H54 (cell line): Measurements from ENCODE around the gene NT5M.

Source experiments
- DNase-seq: peaks from one replicate; pipeline ENCODE4 v3.0.0; 2011; ENCODE audit warnings: low spot score, mixed read lengths; ENCODE audit not compliant: insufficient read length
- FAIRE-seq: peaks from 3 replicates; lab custom pipeline; 2011; peaks lifted over from hg19 to GRCh38; lab: Jason Lieb, UNC
- POLR2A ChIP-seq: IDR thresholded peaks from 2 replicates; pipeline ENCODE4 v1.6.1; 2011; ENCODE audit warnings: low read depth, mild to moderate bottlenecking, low read length

Gene NT5M

DNA sequence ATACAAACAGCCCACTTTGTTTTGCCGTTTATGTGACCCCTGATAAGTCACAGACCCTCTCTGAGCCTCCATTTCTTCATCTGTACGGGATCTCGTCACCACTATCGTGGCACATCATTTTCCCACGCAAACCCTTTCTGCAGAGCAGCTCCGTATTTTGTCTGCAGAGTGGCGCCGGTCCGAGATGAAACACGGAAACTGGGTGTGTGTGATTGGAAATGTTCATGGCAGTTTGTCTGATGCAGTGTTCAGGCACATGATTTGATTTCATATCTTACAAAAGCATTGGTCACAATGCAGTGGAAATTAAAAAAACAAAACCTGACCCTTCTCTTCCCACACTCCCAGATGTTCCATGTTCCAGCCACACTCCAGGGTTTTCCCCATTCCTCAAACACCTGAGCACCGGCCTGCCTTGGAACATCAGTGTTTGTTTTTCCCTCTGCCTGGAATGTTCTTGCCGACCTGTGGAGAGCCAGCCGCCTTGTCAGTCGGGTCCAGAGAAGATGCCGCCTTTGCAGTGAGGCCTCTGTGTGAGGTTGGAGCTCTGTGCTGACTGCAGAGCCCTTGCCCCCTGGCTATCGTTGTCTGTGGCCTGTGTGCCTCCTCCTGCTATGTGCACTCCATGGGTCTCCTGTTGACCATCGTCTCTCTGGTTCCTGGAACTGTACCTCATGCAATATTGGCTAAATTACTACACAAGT is 39.2 kb downstream of the NT5M start:
- no peak for FAIRE-seq
- TF ChIP-seq POLR2A: no peak
- no peak for DNase-seq

DNA sequence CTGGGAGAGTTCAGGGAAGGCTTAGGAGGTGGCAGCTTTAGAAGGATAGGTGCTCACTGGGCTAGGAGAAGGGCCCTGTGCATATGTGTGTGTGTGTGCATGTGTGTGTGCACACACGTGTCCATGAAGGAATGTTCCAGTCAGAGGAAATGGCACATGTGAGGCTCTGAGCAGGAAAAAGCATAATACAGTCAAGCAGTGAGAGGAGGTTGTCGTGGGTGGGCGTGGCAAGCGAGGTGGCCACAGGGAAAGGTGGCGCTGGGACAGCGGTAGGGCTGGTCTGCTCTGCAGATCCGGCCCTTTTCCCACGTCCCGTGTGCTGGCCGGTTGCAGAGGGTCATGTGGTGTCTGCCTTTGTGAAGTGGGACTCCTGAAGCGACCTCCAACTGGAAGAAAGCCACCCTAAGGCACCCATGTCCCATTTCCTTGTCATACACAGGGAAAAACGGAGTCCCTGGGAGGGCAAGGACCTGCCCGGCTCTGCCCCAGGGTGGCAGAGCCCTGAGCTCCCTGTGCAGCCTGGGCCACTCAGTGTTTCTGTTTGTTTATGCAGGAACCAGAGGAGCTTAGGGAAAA is 40.1 kb downstream of the NT5M start:
- no peak for FAIRE-seq
- no peak for DNase-seq
- no peak for TF ChIP-seq POLR2A

DNA sequence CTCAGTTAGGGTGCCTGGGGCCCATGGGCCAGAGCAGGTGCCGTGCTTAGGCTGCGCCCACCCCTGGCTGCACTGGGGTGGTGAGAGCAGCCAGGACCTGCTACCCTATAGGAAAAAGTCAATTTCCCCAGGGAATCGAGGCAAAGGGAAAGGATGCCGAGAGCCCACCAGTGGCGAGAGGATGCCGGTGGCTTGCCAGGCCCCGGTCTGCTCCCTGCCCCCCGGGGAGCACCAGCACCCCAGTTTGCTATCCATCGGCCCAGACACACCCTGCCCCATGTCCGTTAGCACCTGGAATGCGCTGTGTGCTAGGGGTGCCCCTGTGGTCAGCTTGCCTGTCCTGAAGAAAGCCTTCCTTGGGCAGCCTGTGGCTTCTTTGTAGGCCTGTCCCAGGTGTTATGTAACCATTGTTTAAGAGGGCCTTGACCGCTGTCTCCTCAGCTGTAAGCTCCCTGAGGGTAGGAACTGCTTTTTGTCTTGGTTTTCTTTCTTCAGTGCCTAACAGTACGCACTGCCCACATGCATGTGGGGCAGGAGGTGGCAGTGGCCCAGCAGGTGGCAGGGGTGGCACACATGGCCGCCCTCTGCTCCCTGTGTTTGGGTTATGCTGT is 40.8 kb downstream of the NT5M start:
- TF ChIP-seq POLR2A: no peak
- FAIRE-seq: no peak
- DNase-seq: no peak

DNA sequence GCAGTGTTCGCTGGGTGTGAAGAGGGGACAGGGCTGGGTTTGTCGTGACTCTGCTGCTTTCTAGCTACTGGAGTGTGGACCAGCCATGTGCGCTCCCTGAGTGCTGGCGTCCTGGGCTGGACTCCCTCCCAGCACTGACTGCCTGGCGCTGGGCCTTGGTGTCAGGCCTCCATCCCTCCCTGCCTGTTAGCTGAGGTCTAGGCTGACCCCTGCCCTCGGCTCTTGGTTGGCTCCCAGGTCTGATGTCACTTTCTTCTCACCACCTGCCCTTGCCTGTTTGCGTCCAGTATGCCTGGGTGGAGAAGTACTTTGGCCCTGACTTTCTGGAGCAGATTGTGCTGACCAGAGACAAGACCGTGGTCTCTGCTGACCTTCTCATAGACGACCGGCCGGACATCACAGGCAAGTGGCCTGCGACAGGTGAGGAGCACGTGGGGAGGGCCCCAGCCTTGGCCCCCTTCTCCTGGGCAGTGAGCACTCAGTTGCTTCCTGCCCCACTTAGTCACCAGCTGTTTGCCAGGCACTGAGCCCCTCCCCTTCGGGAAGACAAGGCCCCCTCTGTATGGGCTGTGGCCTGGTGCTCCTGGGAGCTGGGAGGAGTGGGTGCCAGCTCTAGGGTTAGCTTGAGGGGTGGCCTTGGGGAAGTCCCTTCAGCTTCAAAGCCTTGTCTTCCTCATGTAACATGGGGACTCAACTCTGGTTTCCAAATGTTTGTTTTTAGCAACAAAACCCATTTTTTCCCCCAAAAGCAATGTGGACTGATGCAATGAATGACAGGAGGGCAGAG is 41.5 kb downstream of the NT5M start:
- DNase-seq (no peak), FAIRE-seq (no peak)
- TF ChIP-seq POLR2A: no peak

DNA sequence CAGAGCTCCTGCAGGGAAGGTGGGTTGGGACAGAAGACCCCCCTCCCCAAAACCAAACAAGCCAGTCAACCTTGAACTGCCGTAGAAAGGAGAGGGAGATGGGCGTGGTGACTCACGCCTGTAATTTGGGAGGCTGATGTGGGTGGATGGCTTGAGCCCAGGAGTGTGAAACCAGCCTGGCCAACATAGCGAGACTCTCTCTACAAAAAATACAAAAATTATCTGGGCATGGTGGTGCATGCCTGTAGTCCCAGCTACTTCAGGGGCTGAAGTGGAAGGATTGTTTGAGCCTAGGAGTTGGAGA is 42.1 kb downstream of the NT5M start:
- DNase-seq (no peak), FAIRE-seq (no peak)
- no peak for TF ChIP-seq POLR2A

DNA sequence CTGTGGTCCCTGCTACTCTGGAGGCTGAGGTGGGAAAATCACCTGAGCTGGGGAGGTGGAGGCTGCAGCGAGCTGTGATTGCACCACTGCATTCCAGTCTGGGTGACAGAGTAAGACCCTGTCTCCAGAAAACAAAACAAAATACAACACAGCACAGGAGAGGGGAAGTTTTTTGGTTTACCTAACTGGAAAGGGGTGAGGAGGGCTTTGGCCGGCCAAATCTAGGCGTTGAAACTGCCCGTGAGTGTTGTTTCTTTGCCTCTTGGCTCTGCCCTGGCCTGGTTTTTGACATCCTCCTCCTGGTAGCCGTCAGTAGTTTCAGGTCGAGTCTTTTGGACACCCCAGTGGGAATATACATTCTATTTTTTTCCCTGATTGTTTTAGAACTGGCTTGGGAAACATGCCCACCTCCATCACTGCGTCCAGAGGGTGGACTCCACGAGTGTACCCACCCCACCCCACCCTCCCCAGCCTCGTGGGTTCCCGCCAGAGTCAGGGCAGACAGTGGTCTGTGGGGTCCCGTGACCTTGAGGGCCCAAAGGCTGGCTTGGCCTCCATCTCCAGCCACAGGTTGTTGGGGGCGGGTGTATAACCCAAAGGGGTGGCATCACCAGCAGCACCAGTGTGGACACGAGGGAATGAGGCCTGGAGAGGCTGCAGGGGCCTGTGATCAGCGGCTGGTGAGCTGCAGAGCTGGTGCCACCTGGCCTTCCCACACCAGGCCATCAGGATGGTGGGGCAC is 42.7 kb downstream of the NT5M start:
- DNase-seq (no peak), FAIRE-seq (no peak)
- no peak for TF ChIP-seq POLR2A

DNA sequence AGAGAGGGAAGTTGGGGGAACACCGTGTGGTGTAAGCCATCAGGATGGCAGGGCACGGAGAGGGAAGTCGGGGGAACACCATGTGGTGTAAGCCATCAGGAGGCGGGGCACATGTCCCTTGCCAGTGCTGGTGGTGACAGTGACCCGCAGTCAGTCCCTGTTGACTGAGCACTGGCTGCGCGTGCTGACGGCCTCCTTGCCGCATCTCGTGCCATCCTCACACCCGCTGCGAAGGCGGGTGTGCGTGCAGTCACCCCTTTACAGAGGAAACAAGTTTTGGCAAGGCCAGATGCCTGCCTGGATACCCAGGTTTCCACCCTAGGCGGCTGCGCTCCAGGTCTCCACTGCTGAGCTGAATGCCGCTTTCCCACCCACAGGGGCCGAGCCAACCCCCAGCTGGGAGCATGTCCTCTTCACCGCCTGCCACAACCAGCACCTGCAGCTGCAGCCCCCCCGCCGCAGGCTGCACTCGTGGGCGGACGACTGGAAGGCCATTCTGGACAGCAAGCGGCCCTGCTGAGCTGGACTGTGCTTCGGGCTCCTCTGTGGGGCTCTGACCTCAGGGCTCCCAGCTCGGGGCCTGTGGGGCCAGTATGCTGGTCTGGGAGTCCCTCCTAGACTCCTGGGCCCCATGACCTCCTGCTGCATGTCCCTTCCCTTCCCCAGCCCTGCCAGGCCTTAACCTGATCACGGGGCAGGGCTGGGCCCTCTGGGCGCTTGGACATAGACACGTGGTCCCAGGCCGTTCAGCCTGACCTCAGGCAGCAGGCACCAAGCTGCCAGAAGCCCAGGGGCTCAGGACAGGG is 43.5 kb downstream of the NT5M start:
- no peak for DNase-seq
- no peak for FAIRE-seq
- no peak for TF ChIP-seq POLR2A

DNA sequence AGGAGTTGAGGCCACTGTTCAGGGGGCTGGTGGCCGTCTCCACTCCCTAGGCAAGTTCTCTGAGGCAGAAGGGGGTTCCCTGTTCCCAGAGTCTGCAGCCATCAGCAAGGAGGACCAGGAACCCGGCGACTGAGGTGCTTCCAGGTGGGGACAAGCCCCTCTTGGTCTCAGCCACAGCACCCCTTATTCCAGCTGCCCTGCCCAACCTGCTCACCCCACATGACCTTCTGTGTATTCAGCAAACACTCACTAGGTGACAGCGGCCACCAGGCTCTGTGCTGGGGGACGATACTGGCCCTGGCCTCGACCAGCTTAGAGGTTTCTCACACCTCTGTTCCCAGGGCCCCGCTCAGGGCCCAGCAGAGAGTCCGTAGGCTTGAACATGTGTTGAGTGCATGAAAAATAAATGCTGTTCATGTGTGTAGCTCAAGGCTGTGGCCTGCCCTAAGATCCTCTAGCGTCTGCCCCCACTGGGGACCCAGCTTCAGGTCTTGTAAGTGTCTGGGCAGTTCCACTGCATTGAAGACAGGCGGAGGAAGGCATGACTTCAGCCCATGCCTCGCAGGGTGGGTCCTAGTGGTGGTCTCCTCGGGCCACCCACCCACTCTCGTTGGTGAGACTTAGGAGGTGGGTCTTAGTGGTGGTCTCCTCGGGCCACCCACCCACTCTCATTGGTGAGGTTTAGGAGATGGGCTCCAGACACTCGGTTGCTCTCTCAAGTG is 44.2 kb downstream of the NT5M start:
- FAIRE-seq (no peak), DNase-seq (no peak)
- no peak for TF ChIP-seq POLR2A

DNA sequence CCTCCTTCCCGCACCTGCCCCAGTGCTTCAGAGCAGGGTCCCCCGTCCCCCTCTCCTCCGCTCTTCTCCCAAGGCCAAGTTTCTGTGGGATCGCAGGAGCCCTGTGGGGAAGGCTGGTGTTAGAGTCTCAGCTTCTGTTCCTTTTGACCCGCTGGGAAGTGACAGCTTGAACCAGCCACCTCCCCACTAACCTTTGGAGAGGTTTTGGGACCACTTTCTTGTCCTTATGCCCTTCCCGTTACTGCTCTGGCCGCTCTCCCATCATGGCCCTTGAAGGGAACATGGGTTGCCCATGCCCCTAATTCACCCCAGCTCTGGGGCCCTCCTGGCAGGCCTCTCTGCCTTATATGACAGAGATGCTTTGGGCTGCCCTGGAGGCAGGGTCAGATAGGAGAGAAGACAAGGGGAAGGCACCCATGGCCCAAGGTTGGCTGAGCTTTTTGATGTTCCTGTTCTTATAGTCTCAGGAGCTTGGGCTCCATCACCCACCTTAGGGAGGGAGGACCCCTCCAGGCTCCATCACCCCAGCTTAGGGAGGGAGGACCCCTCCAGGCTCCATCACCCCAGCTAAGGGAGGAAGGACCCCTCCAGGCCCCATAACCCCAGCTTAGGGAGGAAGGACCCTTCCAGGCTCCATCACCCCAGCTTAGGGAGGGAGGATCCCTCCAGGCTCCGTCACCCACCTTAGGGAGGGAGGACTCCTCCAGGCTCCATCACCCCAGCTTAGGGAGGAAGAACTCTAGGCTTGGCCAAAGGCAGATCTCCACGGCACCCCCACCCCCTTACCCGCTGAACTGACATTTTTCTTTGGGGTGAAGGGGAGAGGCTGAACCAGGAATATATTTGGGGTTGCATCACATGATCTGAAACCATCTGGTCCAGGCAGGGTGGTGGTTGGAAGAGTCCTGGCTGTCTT is 45.0 kb downstream of the NT5M start:
- no peak for TF ChIP-seq POLR2A
- no peak for DNase-seq
- FAIRE-seq: no peak

DNA sequence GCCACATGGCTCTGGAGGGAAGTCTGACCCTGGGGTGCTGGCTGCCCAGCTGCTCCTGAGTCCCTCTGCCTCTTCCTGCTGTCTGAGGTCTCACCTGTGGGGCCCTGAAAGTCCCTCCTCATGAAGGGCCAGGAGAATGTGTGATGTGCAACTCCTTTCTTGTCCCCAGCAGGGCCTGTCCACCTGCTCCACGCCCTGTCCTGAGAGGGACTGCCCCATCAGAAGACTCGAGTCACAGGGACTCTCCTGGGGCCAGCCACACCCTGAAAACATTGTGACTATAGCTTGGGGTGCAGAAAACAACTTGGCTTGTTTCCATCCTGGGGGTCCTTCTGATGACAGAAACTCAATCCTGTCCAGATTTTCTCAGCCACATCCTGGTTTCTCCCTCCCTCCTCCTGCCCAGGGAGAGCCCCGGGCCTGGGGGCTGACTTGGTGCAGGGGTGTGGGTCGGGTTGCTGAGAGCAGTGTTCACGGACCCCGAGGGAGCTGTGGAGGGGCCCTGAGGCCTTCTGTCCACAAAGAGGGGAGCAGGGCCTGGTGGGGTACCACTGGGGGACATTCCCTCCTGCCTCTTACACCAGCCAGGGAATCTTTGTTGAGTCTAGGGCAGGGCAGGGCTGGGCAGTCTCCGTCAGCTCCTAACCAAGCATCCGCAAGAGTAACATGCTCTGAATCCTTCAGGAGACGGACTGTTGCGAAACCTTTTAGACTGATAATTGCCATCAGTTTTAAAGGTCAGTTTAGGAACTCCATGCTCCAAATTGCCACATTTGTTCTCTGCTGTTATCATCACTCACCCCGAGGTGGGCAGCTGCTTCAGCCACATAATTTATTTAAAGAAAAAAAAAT is 45.9 kb downstream of the NT5M start:
- no peak for DNase-seq
- no peak for TF ChIP-seq POLR2A
- no peak for FAIRE-seq

DNA sequence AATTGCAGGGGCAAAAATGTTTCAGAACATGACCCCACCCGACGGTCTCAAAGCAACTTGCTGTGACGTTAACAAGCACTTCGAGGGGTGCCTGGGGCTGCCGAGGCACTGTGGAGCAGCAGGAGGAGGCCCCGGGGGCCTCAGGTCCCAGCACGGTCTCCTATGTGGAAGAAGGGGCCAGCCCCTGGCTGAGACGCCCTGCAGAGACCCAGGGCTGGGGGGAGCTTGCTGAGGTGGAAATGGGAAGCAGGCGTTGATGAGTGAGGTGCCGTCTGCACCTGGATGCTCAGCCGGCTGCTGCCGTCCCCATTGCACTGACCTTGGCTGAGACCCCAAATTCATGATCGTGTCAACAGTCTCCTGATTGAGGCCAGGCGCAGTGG is 46.5 kb downstream of the NT5M start:
- FAIRE-seq: no peak
- no peak for TF ChIP-seq POLR2A
- DNase-seq: no peak
